WTC11 (cell line): ENCODE measurements around the gene TEX50. TPM values are rescaled to one million over a fixed set of nuclear protein-coding genes. Genes with fewer than 3 reads are reported as not detected.

ENCODE experiments used
- ATAC-seq: fragments of 200-7000 bp; cut with Tn5 transposase; 2 replicates; pipeline ENCODE4 v1.10.0; 2021; ENCODE audit warnings: mild to moderate bottlenecking, moderate library complexity
- CTCF ChIA-PET: fragments of 300-600 bp; sonication (Branson Sonifier 250); formaldehyde crosslinking; loops from one replicate; lab custom pipeline; 2021; ENCODE audit warnings: antibody characterized with exemption; lab: Charles Lee
- POLR2A ChIA-PET: fragments of 350-600 bp; sonication (Branson Sonifier 250); formaldehyde crosslinking; loops from one replicate; lab custom pipeline; 2021; ENCODE audit warnings: antibody characterized with exemption; lab: Charles Lee
- DNase-seq: peaks from one replicate; pipeline ENCODE4 v3.0.0; 2021; ENCODE audit warnings: low spot score
- H3K27ac Mint-ChIP-seq: 2 replicates; pipeline ENCODE4 v1.8.0; 2021; ENCODE audit warnings: mixed read lengths
- H3K27me3 Mint-ChIP-seq: 2 replicates; pipeline ENCODE4 v1.8.0; 2021; ENCODE audit warnings: low read depth, mild to moderate bottlenecking, moderate library complexity, mixed read lengths
- H3K36me3 Mint-ChIP-seq: 2 replicates; pipeline ENCODE4 v1.8.0; 2021; ENCODE audit warnings: mixed read lengths
- H3K4me1 Mint-ChIP-seq: 2 replicates; pipeline ENCODE4 v1.8.0; 2022; ENCODE audit warnings: mixed read lengths
- H3K4me3 Mint-ChIP-seq: 2 replicates; pipeline ENCODE4 v1.8.0; 2021; ENCODE audit warnings: mild to moderate bottlenecking, moderate library complexity, mixed read lengths
- H3K9me3 Mint-ChIP-seq: 2 replicates; pipeline ENCODE4 v1.8.0; 2021; ENCODE audit warnings: mixed read lengths
- AR ChIP-seq: fragments of 250-450 bp; sonication (Bioruptor Pico); IDR thresholded peaks from 2 replicates; pipeline ENCODE4 v1.9.0; 2021; ENCODE audit warnings: mild to moderate bottlenecking
- ARID4B ChIP-seq: sonication (generic); formaldehyde crosslinking; IDR thresholded peaks from 2 replicates; pipeline ENCODE4 v1.8.0; 2023; ENCODE audit warnings: missing genetic modification reagents, mild to moderate bottlenecking, borderline replicate concordance
- ATF1 ChIP-seq: sonication (generic); formaldehyde crosslinking; IDR thresholded peaks from 2 replicates; pipeline ENCODE4 v1.8.1; 2023; ENCODE audit warnings: mild to moderate bottlenecking, moderate library complexity, missing genetic modification reagents
- CBFB ChIP-seq: sonication (generic); formaldehyde crosslinking; IDR thresholded peaks from 2 replicates; pipeline ENCODE4 v1.8.1; 2022; ENCODE audit warnings: mild to moderate bottlenecking, low read depth, missing genetic modification reagents
- ELF4 ChIP-seq: sonication (generic); formaldehyde crosslinking; IDR thresholded peaks from 2 replicates; pipeline ENCODE4 v1.8.1; 2022; ENCODE audit warnings: low read depth, mild to moderate bottlenecking, moderate library complexity, missing genetic modification reagents
- EMX1 ChIP-seq: fragments of 250-450 bp; sonication (Bioruptor Pico); IDR thresholded peaks from 2 replicates; pipeline ENCODE4 v1.8.0; 2021; ENCODE audit warnings: mild to moderate bottlenecking
- HMGA2 ChIP-seq: fragments of 250-450 bp; sonication (Bioruptor Pico); IDR thresholded peaks from 2 replicates; pipeline ENCODE4 v1.4.0; 2021; ENCODE audit warnings: mild to moderate bottlenecking, moderate library complexity
- NFATC4 ChIP-seq: fragments of 250-450 bp; sonication (Bioruptor Pico); IDR thresholded peaks from 2 replicates; pipeline ENCODE4 v1.9.0; 2021; ENCODE audit warnings: mild to moderate bottlenecking
- NFE2L1 ChIP-seq: sonication (generic); formaldehyde crosslinking; IDR thresholded peaks from 2 replicates; pipeline ENCODE4 v1.8.1; 2023; ENCODE audit warnings: missing genetic modification reagents
- NFYB ChIP-seq: sonication (generic); formaldehyde crosslinking; conservative IDR thresholded peaks from 2 replicates; pipeline ENCODE4 v1.8.0; 2022; ENCODE audit warnings: low read depth, missing genetic modification reagents
- NR3C1 ChIP-seq: sonication (generic); formaldehyde crosslinking; conservative IDR thresholded peaks from 2 replicates; pipeline ENCODE4 v1.8.1; 2023; ENCODE audit warnings: low read depth, mild to moderate bottlenecking, missing genetic modification reagents
- SMAD3 ChIP-seq: sonication (generic); formaldehyde crosslinking; IDR thresholded peaks from 2 replicates; pipeline ENCODE4 v1.8.0; 2022; ENCODE audit warnings: missing genetic modification reagents, mild to moderate bottlenecking, borderline replicate concordance
- TEAD1 ChIP-seq: sonication (generic); formaldehyde crosslinking; IDR thresholded peaks from 2 replicates; pipeline ENCODE4 v1.8.0; 2022; ENCODE audit warnings: mild to moderate bottlenecking, missing genetic modification reagents
- ZMAT4 ChIP-seq: fragments of 250-450 bp; sonication (Bioruptor Pico); IDR thresholded peaks from 2 replicates; pipeline ENCODE4 v1.9.0; 2021; ENCODE audit warnings: mild to moderate bottlenecking
- ZNF423 ChIP-seq: fragments of 250-450 bp; sonication (Bioruptor Pico); IDR thresholded peaks from 2 replicates; pipeline ENCODE4 v2.1.2; 2022; ENCODE audit warnings: mild to moderate bottlenecking, moderate library complexity
- ZNF425 ChIP-seq: fragments of 250-450 bp; sonication (Bioruptor Pico); conservative IDR thresholded peaks from 2 replicates; pipeline ENCODE4 v1.9.0; 2021; ENCODE audit warnings: mild to moderate bottlenecking
- total RNA-seq: library from RNA; stranded (reverse); gene quantifications from 3 replicates; pipeline ENCODE4 v1.2.3, GENCODE V29; 2021

Gene TEX50
- total RNA-seq, 1 experiment from 2014 or later, result not detected

DNA sequence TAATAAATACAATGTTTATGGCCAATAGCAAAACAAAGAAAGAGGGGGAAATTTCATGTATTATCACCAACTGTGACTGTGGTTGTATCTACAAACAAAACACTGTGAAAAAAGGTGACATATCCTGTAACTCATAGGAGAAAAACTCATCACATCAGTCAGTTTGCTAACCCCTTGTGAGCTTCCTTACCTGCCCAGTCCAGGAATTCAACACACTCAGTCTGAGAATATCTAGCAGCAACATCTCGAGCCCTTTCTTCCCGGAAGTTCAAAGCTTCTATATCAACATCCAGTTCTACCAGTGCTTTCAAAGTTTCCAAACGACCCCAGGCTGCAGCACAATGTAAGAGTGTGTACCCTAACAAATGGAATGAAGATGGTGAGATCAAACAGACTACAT, 11.5 kb downstream of the TEX50 start:
- POLR2A ChIA-PET, result no interaction called here
- no peak overlapping the region for H3K4me3 Mint-ChIP-seq
- no peak for ATAC-seq

GRCh38 chr1:173648880-173649605, 13.9 kb downstream of the TEX50 start:
- Mint-ChIP-seq H3K9me3 (peaks cover 32% of the 10 kb centered on the region), H3K27ac (no peak overlapping the region), H3K4me3 (no peak overlapping the region), H3K36me3 (peaks cover 10% of the 10 kb centered on the region; the same call in 1 of the 2 replicates), H3K27me3 (no peaks in the 10 kb centered on the region), H3K4me1 (peaks cover 3% of the 10 kb centered on the region; the same call in 1 of the 2 replicates)
- POLR2A ChIA-PET, result no interaction called here
- DNase-seq, result no peak
- CTCF ChIA-PET, result no interaction called here
- no peak for ATAC-seq
- TF ChIP-seq TEAD1 (CRISPR knock-in tag) (no peak), ELF4 (CRISPR knock-in tag) (no peak), AR (no peak), ZNF423 (no peak), NFE2L1 (CRISPR knock-in tag) (no peak), ZMAT4 (no peak), NR3C1 (CRISPR knock-in tag) (no peak), ATF1 (CRISPR knock-in tag) (no peak), SMAD3 (no peak), HMGA2 (CRISPR knock-in tag) (no peak), EMX1 (no peak), ZNF425 (CRISPR knock-in tag) (no peak), CBFB (CRISPR knock-in tag) (no peak), ARID4B (CRISPR knock-in tag) (no peak), NFATC4 (CRISPR knock-in tag) (no peak)

More for the DNA sequence above, 11.5 kb downstream of the TEX50 start:
- peaks cover 7% of the 10 kb centered on the region; the same call in 1 of the 2 replicates for H3K4me1 Mint-ChIP-seq
- peaks cover 16% of the 10 kb centered on the region for H3K36me3 Mint-ChIP-seq
- H3K9me3 Mint-ChIP-seq, result peaks cover 22% of the 10 kb centered on the region
- TF ChIP-seq ELF4 (CRISPR knock-in tag), result no peak
- TF ChIP-seq NFYB (CRISPR knock-in tag), result no peak
- CTCF ChIA-PET, result no interaction called here
- DNase-seq, result no peak
- H3K27ac Mint-ChIP-seq, result no peak overlapping the region
- no peaks in the 10 kb centered on the region for H3K27me3 Mint-ChIP-seq
